Thymus (tissue), 2 donors: ENCODE results near the gene RTN4R. TPM values are rescaled to one million over a fixed set of nuclear protein-coding genes. Genes with fewer than 3 reads are reported as not detected.

ENCODE experiments used
- polyA plus RNA-seq: library from polyadenylated mRNA; stranded (reverse); fragments of 200-250 nt; gene quantifications from one replicate; pipeline ENCODE4 v1.2.3, GENCODE V29; 2013
- total RNA-seq: library from RNA; stranded (reverse); fragments of 120-200 nt; gene quantifications from one replicate; pipeline ENCODE4 v1.2.4, GENCODE V29; 2013
- donor health status: healthy.

Gene RTN4R
- total and polyA plus RNA-seq, 2 donors: 1.5 to 3.2 TPM

Other genes starting within 250 kb of the RTN4R start
- 15.9 TPM for gene TANGO2, start 247.2 kb downstream of the RTN4R start, total RNA-seq
- gene TANGO2, start 247.2 kb downstream of the RTN4R start, polyA plus RNA-seq: 19.7 TPM
- gene DGCR8, start 188.1 kb downstream of the RTN4R start, total RNA-seq: 20.3 TPM
- 22.5 TPM for gene DGCR8, start 188.1 kb downstream of the RTN4R start, polyA plus RNA-seq
- gene RANBP1, start 152.2 kb downstream of the RTN4R start, total RNA-seq: 318 TPM
- gene RANBP1, start 152.2 kb downstream of the RTN4R start, polyA plus RNA-seq: 78.9 TPM
- 69.3 TPM for gene TRMT2A, start 151.1 kb downstream of the RTN4R start, total RNA-seq
- gene TRMT2A, start 151.1 kb downstream of the RTN4R start, polyA plus RNA-seq: 92.4 TPM
- gene ZDHHC8, start 136.5 kb downstream of the RTN4R start, total RNA-seq: 7.2 TPM
- 35.1 TPM for gene ZDHHC8, start 136.5 kb downstream of the RTN4R start, polyA plus RNA-seq
- gene CCDC188, start 117.3 kb downstream of the RTN4R start, total RNA-seq: 0.09 TPM
- gene CCDC188, start 117.3 kb downstream of the RTN4R start, polyA plus RNA-seq: 0.84 TPM
- 61.6 TPM for gene DGCR6L, start 51.7 kb upstream of the RTN4R start, total RNA-seq
- gene DGCR6L, start 51.7 kb upstream of the RTN4R start, polyA plus RNA-seq: 62.1 TPM
- gene ZNF74, start 125.8 kb upstream of the RTN4R start, total RNA-seq: 6.1 TPM
- 5.0 TPM for gene ZNF74, start 125.8 kb upstream of the RTN4R start, polyA plus RNA-seq
- 0.38 TPM for gene SCARF2, start 169.5 kb upstream of the RTN4R start, total RNA-seq
- gene SCARF2, start 169.5 kb upstream of the RTN4R start, polyA plus RNA-seq: 1.3 TPM
- 11.0 TPM for gene KLHL22, start 227.5 kb upstream of the RTN4R start, total RNA-seq
- 14.2 TPM for gene KLHL22, start 227.5 kb upstream of the RTN4R start, polyA plus RNA-seq
- 10.7 TPM for gene MED15, start 239.3 kb upstream of the RTN4R start, total RNA-seq
- 61.6 TPM for gene MED15, start 239.3 kb upstream of the RTN4R start, polyA plus RNA-seq